NCI-H774 (cell line): Measurements from ENCODE around the gene CPT1B.
"Not testable (repeated sequence)": the region's sequence is repeated elsewhere in the genome, so short reads cannot be mapped to it uniquely, and the experiment has no call there.

Experiments used
- DNase-seq: peaks from one replicate; lab custom pipeline; 2025; lab: John Stamatoyannopoulos, UW

CPT1B gene

DNA sequence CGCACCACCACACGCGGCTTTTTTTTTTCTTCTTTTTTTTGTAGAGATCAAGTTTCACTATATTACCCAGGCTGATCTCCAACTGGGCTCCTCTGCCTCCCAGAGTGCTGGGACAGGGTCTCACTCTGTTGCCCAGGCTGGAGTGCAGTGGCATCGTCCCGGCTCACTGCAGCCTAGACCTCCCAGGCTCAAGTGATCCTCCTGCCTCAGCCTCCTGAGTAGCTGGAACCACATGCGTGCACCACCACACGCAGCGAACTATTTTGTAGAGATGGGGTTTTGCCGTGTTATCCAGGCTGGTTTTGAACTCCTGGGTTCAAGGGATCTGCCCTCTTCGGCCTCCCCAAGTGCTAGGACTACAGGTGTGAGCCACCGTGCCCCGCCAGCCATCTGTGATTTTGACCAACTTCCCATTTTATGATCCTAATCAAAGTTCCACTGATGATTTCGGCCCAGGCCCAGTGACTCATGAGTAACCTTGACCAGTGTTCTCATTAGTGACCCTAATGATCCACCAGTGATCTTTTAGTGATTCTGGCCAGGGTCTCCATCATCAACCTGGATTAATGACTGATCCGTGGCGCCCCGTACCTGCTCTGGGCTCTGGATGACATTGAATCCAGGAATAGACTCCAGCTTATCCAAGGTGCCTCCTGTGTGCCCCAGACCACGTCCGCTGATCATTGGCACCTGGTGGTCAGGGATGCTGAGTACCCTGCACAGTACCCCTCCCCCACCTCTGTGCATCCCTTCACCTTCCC is 50.1 kb downstream of the CPT1B start:
- no peak for DNase-seq

DNA sequence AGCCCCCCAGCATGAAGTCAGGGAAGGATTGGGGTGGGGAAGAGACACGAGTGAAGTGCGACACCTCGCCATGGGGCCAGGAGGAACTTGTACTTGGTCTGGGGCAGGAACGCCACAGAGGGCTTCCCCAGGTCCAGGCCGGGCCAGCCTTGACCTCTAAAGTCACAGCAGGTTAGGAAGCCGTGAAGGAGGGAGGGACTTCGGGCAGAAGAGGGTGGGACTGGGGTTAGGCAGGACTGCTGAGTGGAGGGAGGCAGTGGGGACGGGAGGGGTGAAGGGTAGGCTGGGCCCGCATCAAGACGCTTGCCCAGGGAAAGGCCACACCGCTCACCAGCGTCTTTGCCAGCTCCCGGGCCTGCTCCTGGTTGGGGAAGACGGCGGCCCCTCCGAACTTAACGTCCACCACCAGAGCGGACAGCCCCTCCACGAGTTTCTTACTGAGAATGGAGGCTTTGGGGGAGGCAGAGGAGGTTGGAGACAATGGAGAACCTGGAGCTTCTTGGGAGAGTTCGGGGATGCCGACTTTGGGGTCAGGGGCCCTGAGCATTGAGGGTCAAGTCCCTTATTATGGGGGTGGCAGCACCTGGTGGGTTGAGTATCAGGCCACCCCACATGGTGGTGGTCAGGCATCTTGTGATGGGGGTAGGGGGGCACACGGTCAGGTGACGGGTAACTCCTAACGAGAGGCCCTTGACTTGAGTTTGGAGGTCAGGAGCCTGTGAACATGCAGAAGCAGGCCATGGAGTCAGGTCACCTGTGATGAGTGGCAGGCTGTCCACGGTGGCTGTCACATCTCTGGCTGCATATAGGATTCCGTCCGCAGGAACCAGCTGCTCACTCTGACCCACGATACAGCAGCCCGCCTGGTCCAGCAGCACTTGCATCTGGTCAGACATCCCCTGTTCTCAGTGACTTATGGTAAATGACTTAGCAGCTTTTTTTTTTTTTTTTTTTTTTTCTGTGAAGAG is 51.1 kb downstream of the CPT1B start:
- DNase-seq, result no peak

DNA sequence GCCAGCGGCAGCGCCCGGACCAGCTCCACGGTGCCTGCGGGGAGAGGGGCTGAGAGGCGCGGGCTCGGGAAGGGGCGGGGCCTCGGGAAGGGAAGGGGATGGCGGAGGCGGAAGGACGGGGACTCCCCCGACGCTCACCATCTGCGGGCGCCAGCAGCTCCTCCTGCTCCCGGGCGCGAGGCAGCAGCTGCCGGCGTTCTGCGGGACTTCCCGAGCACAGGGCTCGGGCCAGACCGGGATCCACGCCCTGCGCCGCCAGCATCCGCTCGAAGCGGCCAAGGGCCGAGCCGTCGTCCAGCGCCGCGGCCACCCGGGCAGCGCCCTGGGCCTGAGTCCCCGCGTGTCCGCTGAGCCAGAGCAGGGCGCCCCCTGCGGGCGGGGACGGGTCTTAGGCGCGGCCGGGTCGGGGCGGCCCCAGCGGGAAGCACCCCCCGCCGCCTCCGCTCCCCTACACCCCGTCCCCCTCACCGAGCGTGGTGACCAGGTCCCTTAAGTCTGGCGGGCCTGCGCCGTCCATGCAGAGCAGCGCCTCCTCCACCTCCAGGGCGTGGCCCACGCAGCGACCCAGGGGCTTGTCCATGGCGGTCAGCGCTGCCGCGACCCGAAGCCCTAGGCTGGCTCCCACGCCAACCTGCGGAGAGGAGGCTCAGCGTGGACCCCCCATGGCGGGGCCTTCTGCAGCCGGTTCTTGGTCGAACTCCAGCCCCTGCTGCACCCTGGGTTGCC is 52.0 kb downstream of the CPT1B start:
- peak; percentile 40 for DNase-seq

DNA sequence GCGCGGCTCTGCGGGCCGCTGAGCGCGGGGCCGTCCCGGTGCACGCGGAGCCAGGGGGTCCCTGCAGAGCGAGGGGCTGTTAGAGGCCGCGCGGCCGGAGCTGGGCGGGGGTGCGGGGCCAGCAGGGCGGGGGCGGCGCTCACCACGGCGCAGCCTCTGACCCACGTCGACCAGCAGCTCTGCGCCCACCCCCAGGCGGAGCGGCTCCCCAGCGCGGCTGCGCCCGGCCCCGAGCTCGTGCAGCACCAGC is 52.4 kb downstream of the CPT1B start:
- DNase-seq, result no peak

DNA sequence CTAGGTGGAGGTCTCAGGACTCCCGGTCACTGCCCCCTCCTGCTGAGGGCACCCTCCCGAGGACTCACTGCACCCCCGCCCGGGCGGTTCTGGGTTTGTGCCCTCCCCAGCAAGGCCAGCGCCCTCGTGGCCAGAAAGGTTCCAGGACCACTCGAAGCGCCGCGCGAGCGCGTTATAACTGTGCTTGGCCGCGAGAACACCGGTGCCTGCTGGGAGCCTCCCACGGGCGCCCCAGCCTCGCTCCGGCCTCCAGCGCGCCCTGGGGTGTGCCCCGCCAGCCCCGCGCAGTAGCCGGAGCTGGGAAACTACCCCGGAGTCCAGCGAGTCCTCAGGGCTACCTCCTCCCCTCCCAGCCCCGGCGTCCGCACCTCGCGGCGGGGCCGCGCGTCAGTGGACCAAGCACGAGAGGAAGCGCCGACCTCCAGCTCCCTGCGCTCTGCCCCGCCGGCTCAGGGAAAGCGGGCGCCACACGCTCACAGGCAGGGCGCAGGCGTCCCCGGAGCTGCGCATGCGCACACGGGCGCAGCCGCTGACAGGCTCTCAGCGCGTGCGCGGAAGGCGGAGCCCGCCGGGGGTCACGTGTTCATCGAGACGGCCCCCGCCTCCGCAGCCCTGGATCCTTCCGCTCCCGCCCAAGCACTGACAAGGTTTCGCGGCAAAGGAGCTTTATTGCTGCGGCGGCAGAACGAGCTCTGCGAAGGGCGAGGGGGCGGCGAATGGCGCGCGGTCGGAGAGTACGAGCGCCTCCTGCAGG is 52.9 kb downstream of the CPT1B start, which contains the start of gene SCO2:
Gene SCO2 (minus strand): TSS at position 495 of the 754 bp plus-strand sequence. CDS start 1,187 bp downstream, outside the sequence.
- peak; percentile 90 for DNase-seq

DNA sequence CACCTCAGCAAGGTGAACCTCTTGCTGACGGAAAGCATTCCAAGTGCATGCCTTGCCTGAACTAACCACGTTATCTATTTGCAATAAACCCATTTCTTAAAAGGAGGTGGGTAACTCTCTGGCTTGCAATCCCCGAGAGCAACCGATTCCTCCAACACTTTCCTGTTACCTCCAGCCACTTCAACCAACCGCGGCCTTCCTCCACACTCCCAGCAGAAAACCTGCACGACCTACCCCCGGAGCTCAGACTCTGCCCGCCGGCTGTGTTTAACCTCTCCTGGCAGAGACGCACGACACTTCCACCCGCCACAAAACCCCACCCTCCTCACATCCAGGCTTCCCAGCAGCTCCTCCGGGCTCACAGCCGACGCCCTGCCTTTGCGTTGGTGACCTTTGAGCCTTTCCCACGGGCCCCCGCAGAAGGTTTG is 53.5 kb downstream of the CPT1B start:
- DNase-seq, result no peak

DNA sequence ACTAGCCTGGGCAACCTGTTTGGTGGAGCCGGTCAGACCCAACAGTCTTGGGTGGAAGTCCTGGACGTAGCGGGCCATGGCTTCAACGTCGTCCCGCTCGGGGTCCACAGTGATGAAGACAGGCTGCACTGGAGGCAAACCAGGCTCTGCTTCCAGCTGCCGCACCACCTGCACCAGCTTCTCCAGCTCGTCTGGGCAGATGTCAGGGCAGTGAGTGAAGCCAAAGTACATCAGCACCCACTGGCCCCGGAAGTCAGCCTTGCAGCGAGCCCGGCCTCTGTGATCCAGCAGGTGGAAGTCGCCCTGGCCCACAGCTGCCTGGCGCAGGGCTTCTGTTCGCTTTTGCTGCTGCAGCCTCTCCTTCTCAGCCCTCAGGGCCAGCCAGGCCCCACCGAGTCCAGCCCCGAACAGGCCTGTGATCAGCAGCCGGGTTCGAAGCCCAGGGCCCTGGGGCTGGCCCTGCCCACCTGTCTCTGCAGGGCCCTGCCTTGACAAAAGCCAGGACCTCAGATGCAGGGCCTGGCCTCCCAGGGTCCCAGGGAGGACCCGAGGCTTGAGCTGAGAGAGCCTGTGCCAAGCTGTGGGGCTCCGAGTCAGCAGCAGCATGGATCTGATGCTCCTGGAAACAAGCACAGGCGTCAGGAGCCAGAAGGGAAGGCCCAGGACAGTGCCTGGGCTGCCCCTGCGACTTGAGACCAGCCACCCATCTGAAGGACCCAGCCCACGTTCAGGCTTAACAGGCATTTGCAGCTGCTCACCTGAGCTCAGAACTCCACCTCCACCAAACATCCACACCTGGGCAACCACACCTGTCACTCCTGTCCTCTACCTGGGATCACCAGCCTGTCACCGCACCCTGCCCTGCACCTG is 54.2 kb downstream of the CPT1B start:
- DNase-seq, result no peak

DNA sequence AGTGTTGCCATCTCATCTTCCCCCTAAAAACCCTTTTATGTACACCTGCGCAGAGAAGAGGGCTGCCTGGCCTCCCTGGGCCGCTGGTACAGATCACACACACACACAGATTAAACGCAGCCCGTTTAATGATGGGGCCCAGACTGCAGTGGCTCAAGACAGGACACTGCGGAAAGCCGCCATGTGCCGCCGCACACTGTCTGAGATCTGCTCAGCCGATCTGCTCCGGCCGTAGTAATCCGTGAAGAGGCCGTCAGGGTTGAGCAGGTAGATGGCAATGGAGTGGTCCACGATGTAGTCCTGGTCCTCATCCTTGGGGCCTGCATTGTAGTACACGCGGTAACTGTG is 54.8 kb downstream of the CPT1B start:
- DNase-seq, result no peak

DNA sequence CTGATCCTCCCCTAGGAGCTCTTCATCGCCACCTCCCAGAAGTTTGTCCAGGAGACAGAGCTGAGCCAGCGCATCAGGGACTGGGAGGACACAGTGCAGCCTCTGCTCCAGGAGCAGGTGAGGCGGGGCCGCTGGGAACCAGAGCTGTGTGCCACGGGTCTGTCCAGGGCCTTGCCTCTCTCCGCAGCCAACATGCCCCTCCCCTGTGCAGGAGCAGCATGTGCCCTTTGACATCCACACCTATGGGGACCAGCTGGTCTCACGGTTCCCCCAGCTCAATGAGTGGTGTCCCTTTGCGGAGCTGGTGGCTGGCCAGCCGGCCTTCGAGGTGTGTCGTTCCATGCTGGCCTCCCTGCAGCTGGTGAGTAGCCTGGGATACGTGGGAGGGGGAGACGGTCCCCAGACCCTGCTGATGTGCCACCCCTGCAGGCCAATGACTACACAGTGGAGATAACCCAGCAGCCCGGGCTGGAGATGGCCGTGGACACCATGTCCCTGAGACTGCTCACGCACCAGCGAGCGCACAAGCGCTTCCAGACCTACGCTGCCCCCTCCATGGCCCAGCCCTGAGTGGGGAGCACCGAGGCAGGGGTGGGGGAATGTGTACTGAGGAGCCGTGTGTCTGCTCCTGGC is 55.3 kb downstream of the CPT1B start:
- DNase-seq, result no peak

DNA sequence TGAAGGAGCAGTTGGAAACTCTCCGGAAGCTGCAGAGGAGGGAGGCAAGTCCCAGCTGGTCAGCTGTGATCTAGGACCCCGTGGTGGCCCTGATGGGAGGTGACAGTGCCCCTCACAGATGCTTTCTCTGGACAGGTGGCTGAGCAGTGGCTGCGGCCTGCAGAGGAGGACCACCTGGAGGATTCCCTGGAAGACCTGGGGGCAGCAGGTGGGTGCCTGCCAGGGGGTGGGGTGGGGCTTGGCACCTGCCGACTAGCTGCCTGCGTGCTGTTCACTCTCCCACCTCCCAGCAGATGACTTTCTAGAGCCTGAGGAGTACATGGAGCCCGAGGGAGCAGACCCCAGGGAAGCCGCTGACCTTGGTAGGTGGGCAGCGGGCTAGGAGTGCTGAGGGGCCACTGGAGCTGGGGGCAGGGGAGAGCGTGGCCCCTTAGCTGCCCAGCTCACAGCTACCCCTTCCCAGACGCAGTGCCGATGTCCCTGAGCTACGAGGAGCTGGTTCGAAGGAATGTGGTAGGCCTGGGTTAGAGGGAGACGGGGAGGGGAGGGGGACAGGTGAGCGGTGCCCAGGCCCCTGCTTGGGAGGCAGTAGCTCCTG is 55.9 kb downstream of the CPT1B start:
- no peak for DNase-seq

DNA sequence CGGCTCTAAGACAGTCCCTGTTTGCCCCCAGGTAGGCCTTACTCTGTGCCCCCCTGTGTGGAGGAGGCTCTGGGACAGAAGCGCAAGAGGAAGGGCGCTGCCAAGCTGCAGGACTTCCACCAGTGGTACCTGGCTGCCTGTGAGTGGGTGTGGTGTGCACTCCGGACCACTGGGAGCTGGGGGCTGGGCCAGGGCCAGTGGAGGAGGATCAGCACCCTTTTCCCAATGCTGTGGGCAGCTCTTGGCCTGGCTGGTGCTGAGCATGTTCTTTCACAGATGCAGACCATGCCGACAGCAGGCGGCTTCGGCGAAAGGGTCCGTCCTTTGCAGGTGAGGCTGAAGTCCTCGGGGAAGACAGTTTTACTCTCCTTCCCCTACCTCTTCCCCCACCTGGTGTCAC is 56.5 kb downstream of the CPT1B start:
- no peak for DNase-seq

DNA sequence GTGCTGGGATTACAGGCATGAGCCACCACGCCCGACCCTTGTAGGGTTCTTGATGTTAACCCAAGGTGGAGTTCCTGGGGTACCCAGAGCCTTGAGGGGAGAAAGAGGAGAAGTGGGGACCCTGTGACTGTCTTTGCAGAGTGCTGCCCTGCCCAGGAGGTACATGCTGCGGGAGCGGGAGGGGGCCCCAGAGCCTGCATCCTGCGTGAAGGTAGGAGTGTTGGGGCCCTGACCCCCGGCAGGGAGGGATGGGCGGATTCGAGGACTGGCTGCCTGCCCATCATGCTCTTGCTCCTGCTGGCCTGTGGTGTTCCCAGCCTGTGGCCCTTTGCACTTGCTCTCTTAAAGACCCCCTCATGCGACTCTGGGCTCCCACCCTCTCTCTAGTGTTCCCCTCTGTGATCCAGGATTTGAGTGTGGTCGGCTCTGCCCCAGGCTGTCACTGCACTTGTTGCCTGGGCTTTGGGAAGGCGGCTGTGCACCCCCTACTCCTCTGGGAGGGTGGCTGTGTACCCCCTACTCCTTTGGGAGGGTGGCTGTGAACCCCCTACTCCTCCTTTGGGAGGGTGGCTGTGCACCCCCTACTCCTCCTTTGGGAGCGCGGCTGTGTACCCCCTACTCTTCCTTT is 57.3 kb downstream of the CPT1B start:
- no peak for DNase-seq

DNA sequence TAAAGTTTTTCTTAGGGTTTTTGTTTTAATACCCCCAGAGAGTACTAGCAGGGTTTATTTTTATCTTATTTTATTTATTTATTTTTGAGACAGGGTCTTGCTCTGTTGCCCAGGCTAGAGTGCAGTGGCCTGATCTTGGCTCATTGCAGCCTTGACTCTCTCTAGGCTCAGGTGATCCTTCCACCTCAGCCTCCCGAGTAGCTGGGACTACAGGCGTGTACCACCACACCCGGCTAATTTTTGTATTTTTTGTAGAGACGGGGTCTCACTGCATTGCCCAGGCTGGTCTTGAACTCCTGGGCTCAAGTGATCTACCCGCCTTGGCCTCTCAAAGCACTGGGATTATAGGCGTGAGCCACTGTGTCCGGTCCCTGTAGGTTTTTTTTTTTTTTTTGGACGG is 58.0 kb downstream of the CPT1B start:
- DNase-seq, result not testable (repeated sequence)

DNA sequence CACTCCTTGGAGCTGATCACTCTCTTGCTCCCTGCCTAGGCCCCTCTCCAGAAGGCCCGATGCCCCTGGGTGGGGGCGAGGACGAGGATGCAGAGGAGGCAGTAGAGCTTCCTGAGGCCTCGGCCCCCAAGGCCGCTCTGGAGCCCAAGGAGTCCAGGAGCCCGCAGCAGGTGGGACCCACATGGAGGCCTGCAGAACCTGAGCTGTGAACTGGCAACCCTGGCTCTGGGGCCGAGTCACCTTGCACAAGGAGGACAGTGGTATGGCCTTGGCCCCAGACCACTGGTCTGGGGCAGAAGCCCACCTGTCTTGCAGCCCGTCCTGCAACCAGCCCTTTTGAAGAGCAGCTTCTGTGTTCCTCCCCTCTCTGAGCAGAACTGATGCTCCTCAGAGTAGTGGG is 59.1 kb downstream of the CPT1B start:
- DNase-seq, result no peak
